ENCODE data around the gene ACP6. TPM values are rescaled to one million over a fixed set of nuclear protein-coding genes. Genes with fewer than 3 reads are reported as not detected.
"Not testable (repeated sequence)": the region's sequence is repeated elsewhere in the genome, so short reads cannot be mapped to it uniquely, and the experiment has no call there.

Gene ACP6
- 25.2 and 25.4 TPM in 2 replicates for total RNA-seq (2014; rRNA removed; shearing (Covaris generic))

GRCh38 chr1:147670319-147671001, at the start of gene ACP6:
TSS of gene ACP6 (minus strand) at chr1:147670524. CDS start at chr1:147670048, 476 bp downstream.
- peak; percentile 97 for DNase-seq (ENCODE audit: low spot score)
- in situ Hi-C loops (cut with HindIII; ENCODE audit: low sequenced_read_pairs) = no loop called here

GRCh38 chr1:147719711-147720225, 49.4 kb upstream of the ACP6 start:
- DNase-seq (ENCODE audit: low spot score) = no peak
- in situ Hi-C loops (cut with HindIII; ENCODE audit: low sequenced_read_pairs) = no loop called here

- in situ Hi-C loops (cut with HindIII; ENCODE audit: low sequenced_read_pairs) = no loop called here
- no peak for DNase-seq (ENCODE audit: low spot score)
These were observed 48.8 kb upstream of the ACP6 start for GRCh38 chr1:147719029-147719698.

- no peak for DNase-seq (ENCODE audit: low spot score)
- in situ Hi-C loops (cut with HindIII; ENCODE audit: low sequenced_read_pairs) = no loop called here
These were observed 47.4 kb upstream of the ACP6 start for GRCh38 chr1:147717706-147718097.

GRCh38 chr1:147717051-147717705, 46.9 kb upstream of the ACP6 start:
- DNase-seq (ENCODE audit: low spot score) = no peak
- in situ Hi-C loops (cut with HindIII; ENCODE audit: low sequenced_read_pairs) = no loop called here

- in situ Hi-C loops (cut with HindIII; ENCODE audit: low sequenced_read_pairs) = no loop called here
- no peak for DNase-seq (ENCODE audit: low spot score)
These were observed 42.3 kb upstream of the ACP6 start for GRCh38 chr1:147712605-147713004.

GRCh38 chr1:147700042-147701006, 30.0 kb upstream of the ACP6 start:
- in situ Hi-C loops (cut with HindIII; ENCODE audit: low sequenced_read_pairs) = no loop called here
- peak; percentile 78 for DNase-seq (ENCODE audit: low spot score)

GRCh38 chr1:147699686-147700041, 29.3 kb upstream of the ACP6 start:
- in situ Hi-C loops (cut with HindIII; ENCODE audit: low sequenced_read_pairs) = no loop called here
- no peak for DNase-seq (ENCODE audit: low spot score)

- DNase-seq (ENCODE audit: low spot score) = no peak
- in situ Hi-C loops (cut with HindIII; ENCODE audit: low sequenced_read_pairs) = no loop called here
These were observed 12.9 kb upstream of the ACP6 start for GRCh38 chr1:147683163-147683763.

GRCh38 chr1:147680608-147681235, 10.4 kb upstream of the ACP6 start:
- DNase-seq (ENCODE audit: low spot score); in situ Hi-C loops (cut with HindIII; ENCODE audit: low sequenced_read_pairs): not testable (repeated sequence)

- DNase-seq (ENCODE audit: low spot score); in situ Hi-C loops (cut with HindIII; ENCODE audit: low sequenced_read_pairs): not testable (repeated sequence)
These were observed 7.4 kb upstream of the ACP6 start for GRCh38 chr1:147677681-147678080.

- in situ Hi-C loops (cut with HindIII; ENCODE audit: low sequenced_read_pairs) = no loop called here
- no peak for DNase-seq (ENCODE audit: low spot score)
These were observed 6.2 kb upstream of the ACP6 start for GRCh38 chr1:147676311-147677085.

- in situ Hi-C loops (cut with HindIII; ENCODE audit: low sequenced_read_pairs) = no loop called here
- no peak for DNase-seq (ENCODE audit: low spot score)
These were observed 3.5 kb upstream of the ACP6 start for GRCh38 chr1:147673816-147674215.

- in situ Hi-C loops (cut with HindIII; ENCODE audit: low sequenced_read_pairs) = no loop called here
- no peak for DNase-seq (ENCODE audit: low spot score)
These were observed 3.1 kb upstream of the ACP6 start for GRCh38 chr1:147673406-147673805.

GRCh38 chr1:147669469-147670318, 630 bp downstream of the ACP6 start:
- in situ Hi-C loops (cut with HindIII; ENCODE audit: low sequenced_read_pairs) = no loop called here
- peak; percentile 45 for DNase-seq (ENCODE audit: low spot score)

- in situ Hi-C loops (cut with HindIII; ENCODE audit: low sequenced_read_pairs) = no loop called here
- no peak for DNase-seq (ENCODE audit: low spot score)
These were observed 4.8 kb downstream of the ACP6 start for GRCh38 chr1:147665521-147665920.

- in situ Hi-C loops (cut with HindIII; ENCODE audit: low sequenced_read_pairs) = no loop called here
- no peak for DNase-seq (ENCODE audit: low spot score)
These were observed 6.1 kb downstream of the ACP6 start for GRCh38 chr1:147664206-147664605.
